GM19351 (cell line): ENCODE data around the gene NDC80.
A peak's percentile ranks its signal among the peaks of the same experiment; 100 is the strongest.
"Not testable (repeated sequence)": the region's sequence is repeated elsewhere in the genome, so short reads cannot be mapped to it uniquely, and the experiment has no call there.

ENCODE experiments used
- ATAC-seq: cut with Tn5 transposase; IDR thresholded peaks from one replicate; pipeline ENCODE4 v1.9.1; 2021; ENCODE audit warnings: mild to moderate bottlenecking, moderate library complexity; ENCODE audit not compliant: unreplicated experiment

NDC80 gene

GRCh38 chr18:2617401-2617998 is 46.1 kb downstream of the NDC80 start:
- no peak for ATAC-seq

- no peak for ATAC-seq
Measured at GRCh38 chr18:2618009-2618408, 46.7 kb downstream of the NDC80 start.

GRCh38 chr18:2625217-2625616 is 53.9 kb downstream of the NDC80 start:
- peak; percentile 50 for ATAC-seq

GRCh38 chr18:2627821-2628276 is 56.5 kb downstream of the NDC80 start:
- ATAC-seq: peak; percentile 47

GRCh38 chr18:2629003-2629402 is 57.6 kb downstream of the NDC80 start:
- ATAC-seq: no peak

GRCh38 chr18:2635586-2635985 is 64.2 kb downstream of the NDC80 start:
- no peak for ATAC-seq

- ATAC-seq: peak; percentile 12
Measured at GRCh38 chr18:2636126-2636631, 64.8 kb downstream of the NDC80 start.

GRCh38 chr18:2641638-2642037 is 70.3 kb downstream of the NDC80 start:
- ATAC-seq: peak; percentile 76

- no peak for ATAC-seq
Measured at GRCh38 chr18:2642771-2643170, 71.4 kb downstream of the NDC80 start.

GRCh38 chr18:2644535-2644934 is 73.2 kb downstream of the NDC80 start:
- ATAC-seq: no peak

- ATAC-seq: no peak
Measured at GRCh38 chr18:2651981-2652380, 80.6 kb downstream of the NDC80 start.

GRCh38 chr18:2653467-2653866 is 82.1 kb downstream of the NDC80 start:
- ATAC-seq: no peak

GRCh38 chr18:2654169-2654927 is 83.0 kb downstream of the NDC80 start:
- no peak for ATAC-seq

- peak; percentile 31 for ATAC-seq
Measured at GRCh38 chr18:2654928-2655177, 83.5 kb downstream of the NDC80 start.

GRCh38 chr18:2655178-2655953 is 84.0 kb downstream of the NDC80 start, which contains the start of gene SMCHD1:
Gene SMCHD1, plus strand, starts transcription at chr18:2655726. Its CDS starts 350 bp downstream, at chr18:2656076.
- ATAC-seq: peak; percentile 56

- peak; percentile 23 for ATAC-seq
Measured at GRCh38 chr18:2655954-2656236, 84.5 kb downstream of the NDC80 start.

GRCh38 chr18:2656237-2656980 is 85.1 kb downstream of the NDC80 start:
- ATAC-seq: peak; percentile 11

GRCh38 chr18:2656981-2657512 is 85.7 kb downstream of the NDC80 start:
- ATAC-seq: no peak

GRCh38 chr18:2657788-2658458 is 86.6 kb downstream of the NDC80 start:
- ATAC-seq: no peak

- not testable (repeated sequence) for ATAC-seq
Measured at GRCh38 chr18:2660849-2661248, 89.5 kb downstream of the NDC80 start.
